Neutrophil (primary cell): ENCODE results near the gene GAL.

Experiments
- H3K27ac ChIP-seq: fragments of 200-600 bp; sonication (generic); 2 replicates; pipeline ENCODE4 v1.5.1; 2016; ENCODE audit warnings: mild to moderate bottlenecking, moderate library complexity
- H3K27me3 ChIP-seq: fragments of 200-600 bp; sonication (generic); 2 replicates; pipeline ENCODE4 v1.6.0; 2016; ENCODE audit warnings: mild to moderate bottlenecking
- H3K36me3 ChIP-seq: fragments of 200-600 bp; sonication (generic); 2 replicates; pipeline ENCODE4 v1.5.1; 2017
- H3K4me1 ChIP-seq, 2 experiments: fragments of 200-600 bp in 1 of 2; sonication (generic) in 1 of 2; 1 replicate in 1 of 2; 2 replicates in 1 of 2; pipeline versions ENCODE4 v1.5.1 to v1.6.1; 2013 to 2016; ENCODE audit warnings: low read depth in 1 of 2, low read length in 1 of 2, mild to moderate bottlenecking in 1 of 2, moderate library complexity in 1 of 2; ENCODE audit not compliant: control insufficient read depth in 1 of 2, insufficient read depth in 1 of 2
- H3K4me3 ChIP-seq, 2 experiments: fragments of 200-600 bp in 1 of 2; sonication (generic) in 1 of 2; 1 replicate in 1 of 2; 2 replicates in 1 of 2; pipeline ENCODE4 v1.5.1; 2013 to 2016; ENCODE audit warnings: low read depth in 1 of 2, low read length in 1 of 2, mild to moderate bottlenecking in 1 of 2, moderate library complexity in 1 of 2
- H3K9me3 ChIP-seq: fragments of 200-600 bp; sonication (generic); 2 replicates; pipeline ENCODE4 v1.5.1; 2016
- CTCF ChIP-seq: fragments of 200-600 bp; sonication (generic); IDR thresholded peaks from 2 replicates; pipeline ENCODE4 v1.5.1; 2016; ENCODE audit warnings: antibody characterized with exemption

GAL gene

GRCh38 chr11:68686486-68686885 is 2.1 kb downstream of the GAL start:
- Histone ChIP-seq H3K27me3 (peaks cover 99% of the 10 kb centered on the region), H3K36me3 (no peaks in the 10 kb centered on the region), H3K4me3 (no peak overlapping the region), H3K4me1 (peaks cover 0 to 11% of the 10 kb centered on the region in 2 experiments), H3K27ac (no peak overlapping the region), H3K9me3 (no peaks in the 10 kb centered on the region)
- TF ChIP-seq CTCF, result no peak

- no peak overlapping the region for H3K4me3 ChIP-seq
- no peak overlapping the region for H3K27ac ChIP-seq
- no peaks in the 10 kb centered on the region for H3K9me3 ChIP-seq
- H3K27me3 ChIP-seq, result peaks cover 94% of the 10 kb centered on the region
- H3K4me1 ChIP-seq, result peaks cover 0 to 11% of the 10 kb centered on the region in 2 experiments
- H3K36me3 ChIP-seq, result no peaks in the 10 kb centered on the region
- no peak for TF ChIP-seq CTCF
Observed at GRCh38 chr11:68687311-68687710, 3.0 kb downstream of the GAL start.

- TF ChIP-seq CTCF, result no peak
- H3K36me3 ChIP-seq, result no peaks in the 10 kb centered on the region
- peaks cover 87% of the 10 kb centered on the region for H3K27me3 ChIP-seq
Observed at GRCh38 chr11:68687986-68688385, 3.6 kb downstream of the GAL start.

GRCh38 chr11:68688881-68689280 is 4.5 kb downstream of the GAL start:
- TF ChIP-seq CTCF, result no peak
- Histone ChIP-seq H3K4me3 (no peak overlapping the region), H3K36me3 (no peaks in the 10 kb centered on the region), H3K27me3 (peaks cover 78% of the 10 kb centered on the region), H3K9me3 (no peaks in the 10 kb centered on the region), H3K27ac (no peak overlapping the region), H3K4me1 (peaks cover 0 to 11% of the 10 kb centered on the region in 2 experiments)

More at GRCh38 chr11:68687986-68688385, 3.6 kb downstream of the GAL start:
- Histone ChIP-seq H3K9me3 (no peaks in the 10 kb centered on the region), H3K4me1 (peaks cover 0 to 11% of the 10 kb centered on the region in 2 experiments), H3K27ac (no peak overlapping the region), H3K4me3 (no peak overlapping the region)

GRCh38 chr11:68689737-68690625 is 5.6 kb downstream of the GAL start:
- Histone ChIP-seq H3K4me3 (no peak overlapping the region), H3K9me3 (no peaks in the 10 kb centered on the region), H3K27me3 (peaks cover 67% of the 10 kb centered on the region), H3K36me3 (no peaks in the 10 kb centered on the region), H3K4me1 (peaks cover 0 to 1% of the 10 kb centered on the region in 2 experiments), H3K27ac (no peak overlapping the region)
- TF ChIP-seq CTCF, result no peak
